GM23338 (cell line): ENCODE data around the gene ITPR3. TPM values are rescaled to one million over a fixed set of nuclear protein-coding genes. Genes with fewer than 3 reads are reported as not detected.

Experiments used
- ATAC-seq: fragments of 200-7000 bp; cut with Tn5 transposase; 3 replicates; pipeline ENCODE4 v1.9.1; 2020
- DNase-seq: peaks from one replicate; pipeline ENCODE4 v3.0.0-alpha.2; 2015; ENCODE audit warnings: low spot score
- H2AFZ ChIP-seq: fragments of 200-600 bp; sonication (generic); 2 replicates; pipeline ENCODE4 v1.8.0; 2016; ENCODE audit warnings: antibody characterized with exemption, mild to moderate bottlenecking, moderate library complexity
- H3F3A ChIP-seq: fragments of 200-600 bp; sonication (generic); replicated peaks from 2 replicates; pipeline ENCODE4 v1.8.0; 2017; ENCODE audit warnings: antibody characterized with exemption, mixed run types, low read depth
- H3K27ac ChIP-seq: fragments of 200-600 bp; sonication (generic); 2 replicates; pipeline ENCODE4 v1.6.1; 2016; ENCODE audit warnings: low read depth
- H3K27me3 ChIP-seq: fragments of 200-600 bp; sonication (generic); 2 replicates; pipeline ENCODE4 v1.8.0; 2016; ENCODE audit warnings: mild to moderate bottlenecking, mixed run types, moderate library complexity; ENCODE audit not compliant: insufficient read depth
- H3K36me3 ChIP-seq: fragments of 200-600 bp; sonication (generic); 2 replicates; pipeline ENCODE4 v1.8.0; 2016; ENCODE audit warnings: mild to moderate bottlenecking; ENCODE audit not compliant: insufficient read depth
- H3K4me1 ChIP-seq: fragments of 200-600 bp; sonication (generic); 2 replicates; pipeline ENCODE4 v1.8.0; 2016; ENCODE audit warnings: mild to moderate bottlenecking, moderate library complexity; ENCODE audit not compliant: insufficient read depth
- H3K4me2 ChIP-seq: fragments of 200-600 bp; sonication (generic); 2 replicates; pipeline ENCODE4 v1.7.1; 2017; ENCODE audit warnings: mixed run types
- H3K4me3 ChIP-seq: fragments of 200-600 bp; sonication (generic); 2 replicates; pipeline ENCODE4 v1.6.1; 2016; ENCODE audit warnings: mixed run types
- H3K79me2 ChIP-seq: fragments of 200-600 bp; sonication (generic); replicated peaks from 2 replicates; pipeline ENCODE4 v1.8.0; 2017; ENCODE audit warnings: mild to moderate bottlenecking; ENCODE audit not compliant: insufficient read depth
- H3K9me2 ChIP-seq: fragments of 200-600 bp; sonication (generic); 2 replicates; pipeline ENCODE4 v1.8.0; 2017; ENCODE audit not compliant: insufficient read depth
- H4K20me1 ChIP-seq: fragments of 200-600 bp; sonication (generic); replicated peaks from 2 replicates; pipeline ENCODE4 v1.8.0; 2017; ENCODE audit warnings: mild to moderate bottlenecking; ENCODE audit not compliant: insufficient read depth
- H3K27ac Mint-ChIP-seq: 2 replicates; pipeline ENCODE4 v1.8.0; 2020; ENCODE audit warnings: inconsistent platforms, mild to moderate bottlenecking, moderate library complexity, mixed read lengths
- H3K27me3 Mint-ChIP-seq: 3 replicates; pipeline ENCODE4 v1.8.0; 2022; ENCODE audit warnings: low read depth, mild to moderate bottlenecking, moderate library complexity, mixed read lengths, inconsistent platforms; ENCODE audit not compliant: insufficient read depth, poor library complexity
- H3K36me3 Mint-ChIP-seq: 3 replicates; pipeline ENCODE4 v1.8.0; 2021; ENCODE audit warnings: low read depth, mild to moderate bottlenecking, inconsistent platforms, moderate library complexity, mixed read lengths
- H3K4me1 Mint-ChIP-seq: 3 replicates; pipeline ENCODE4 v1.8.0; 2020; ENCODE audit warnings: mild to moderate bottlenecking, inconsistent platforms, mixed read lengths
- H3K4me3 Mint-ChIP-seq: 3 replicates; pipeline ENCODE4 v1.8.0; 2021; ENCODE audit warnings: moderate library complexity, mild to moderate bottlenecking, inconsistent platforms, mixed read lengths
- H3K9me3 Mint-ChIP-seq: 3 replicates; pipeline ENCODE4 v1.8.0; 2020; ENCODE audit warnings: moderate library complexity, mild to moderate bottlenecking, inconsistent platforms, mixed read lengths
- CTCF ChIP-seq, 2 experiments: fragments of 200-600 bp in 1 of 2; sonication (generic) in 1 of 2; conservative IDR thresholded peaks; 2 replicates each; pipeline versions ENCODE4 v1.5.1 to v1.6.1; 2016 to 2017; ENCODE audit warnings: antibody characterized with exemption in 2 of 2, low read depth in 2 of 2, mild to moderate bottlenecking in 2 of 2, moderate library complexity in 1 of 2
- ETS1 ChIP-seq: IDR thresholded peaks from 2 replicates; pipeline ENCODE4 v1.6.1; 2016; ENCODE audit warnings: antibody characterized with exemption
- EZH2 ChIP-seq: fragments of 200-600 bp; sonication (generic); IDR thresholded peaks from one replicate; pipeline ENCODE4 v1.8.0; 2017; ENCODE audit warnings: antibody characterized with exemption, mild to moderate bottlenecking, low read depth; ENCODE audit not compliant: unreplicated experiment
- EZH2phosphoT487 ChIP-seq: fragments of 200-600 bp; sonication (generic); IDR thresholded peaks from one replicate; pipeline ENCODE4 v1.8.1; 2018; ENCODE audit warnings: antibody characterized with exemption; ENCODE audit not compliant: unreplicated experiment
- JUNB ChIP-seq: IDR thresholded peaks from one replicate; pipeline ENCODE4 v1.6.1; 2016; ENCODE audit warnings: antibody characterized with exemption; ENCODE audit not compliant: unreplicated experiment
- NANOG ChIP-seq: IDR thresholded peaks from 2 replicates; pipeline ENCODE4 v1.6.1; 2016; ENCODE audit warnings: antibody characterized with exemption, borderline replicate concordance
- POLR2AphosphoS5 ChIP-seq: IDR thresholded peaks from 2 replicates; pipeline ENCODE4 v1.6.1; 2016; ENCODE audit warnings: antibody characterized with exemption, low read depth
- REST ChIP-seq: IDR thresholded peaks from one replicate; pipeline ENCODE4 v1.6.1; 2018; ENCODE audit warnings: antibody characterized with exemption; ENCODE audit not compliant: unreplicated experiment
- STAT1 ChIP-seq: IDR thresholded peaks from one replicate; pipeline ENCODE4 v1.6.1; 2016; ENCODE audit warnings: antibody characterized with exemption; ENCODE audit not compliant: unreplicated experiment
- ZNF114 ChIP-seq: fragments of 250-450 bp; sonication (Bioruptor Pico); IDR thresholded peaks from 2 replicates; pipeline ENCODE4 v1.5.0; 2020; ENCODE audit warnings: mild to moderate bottlenecking, moderate library complexity
- ZNF331 ChIP-seq: fragments of 250-450 bp; sonication (Bioruptor Pico); IDR thresholded peaks from 2 replicates; pipeline ENCODE4 v1.5.0; 2020; ENCODE audit warnings: low read depth, mild to moderate bottlenecking, moderate library complexity
- ZNF462 ChIP-seq: fragments of 250-450 bp; sonication (Bioruptor Pico); IDR thresholded peaks from 2 replicates; pipeline ENCODE4 v1.5.0; 2020; ENCODE audit warnings: mild to moderate bottlenecking, moderate library complexity
- polyA plus RNA-seq: library from polyadenylated mRNA; unstranded; fragments of >200 nt; fragmentation: Nextera tagmentation; extraction: Ambion mirVana; gene quantifications from 2 replicates; pipeline ENCODE4 v1.2.1, GENCODE V29; 2016
- total RNA-seq: library from RNA; depleted of rRNA; stranded (reverse); fragments of >200 nt; shearing (Covaris generic); gene quantifications from 2 replicates; pipeline ENCODE4 v1.2.3, GENCODE V29; 2014

ITPR3 gene
- total and polyA plus RNA-seq, 2 experiments from 2014 or later: 7.3 to 31.9 TPM

DNA sequence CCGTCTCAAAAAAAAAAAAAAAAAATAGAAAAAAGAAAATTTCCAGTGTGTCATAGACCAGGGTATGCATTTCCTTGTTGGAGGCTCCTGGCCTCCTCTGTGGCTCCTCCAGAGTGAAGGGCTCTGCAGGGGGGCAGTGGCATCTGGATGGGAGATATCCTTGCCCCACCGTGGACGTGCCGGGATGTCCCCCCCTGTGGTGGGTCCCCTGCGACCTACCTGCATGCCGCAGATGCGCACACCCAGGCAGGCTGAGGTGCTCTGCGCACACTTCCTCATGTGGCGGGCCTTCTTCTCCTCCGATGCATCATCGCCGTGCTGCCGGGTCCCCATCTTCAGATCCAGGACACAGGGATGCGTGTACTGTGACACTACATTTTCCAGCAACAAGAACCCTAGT, 104.1 kb downstream of the ITPR3 start (continued):
- TF ChIP-seq ETS1 (no peak), CTCF (conservative IDR thresholded peaks at IDR 0.05; ENCODE audit: low read depth in 2 of 2) (no peak), EZH2phosphoT487 (no peak), ZNF114 (CRISPR knock-in tag) (no peak), NANOG (no peak), ZNF331 (CRISPR knock-in tag) (no peak)

GRCh38 chr6:33725891-33726673, 105.0 kb downstream of the ITPR3 start:
- Mint-ChIP-seq H3K27me3 (peaks cover 10% of the 10 kb centered on the region), H3K9me3 (no peaks in the 10 kb centered on the region), H3K4me3 (no peak overlapping the region), H3K27ac (no peak overlapping the region), H3K4me1 (peaks cover 24% of the 10 kb centered on the region), H3K36me3 (no peaks in the 10 kb centered on the region)
- no peak overlapping the region for H3K27ac ChIP-seq
- no peaks in the 10 kb centered on the region for H3K79me2 ChIP-seq
- DNase-seq (no peak), ATAC-seq (no peak)
- no peaks in the 10 kb centered on the region for H3K36me3 ChIP-seq
- no peaks in the 10 kb centered on the region for H3K9me2 ChIP-seq
- no peaks in the 10 kb centered on the region for H3F3A ChIP-seq
- H3K4me2 ChIP-seq: no peak overlapping the region
- H4K20me1 ChIP-seq: no peaks in the 10 kb centered on the region
- no peaks in the 10 kb centered on the region for H3K4me1 ChIP-seq
- no peak overlapping the region for H3K4me3 ChIP-seq
- H3K27me3 ChIP-seq: no peaks in the 10 kb centered on the region
- no peak overlapping the region for H2AFZ ChIP-seq
- no peak for TF ChIP-seq ZNF462 (CRISPR knock-in tag)
- no peak for TF ChIP-seq EZH2
- no peak for TF ChIP-seq POLR2AphosphoS5
- no peak for TF ChIP-seq REST
- TF ChIP-seq ZNF331 (CRISPR knock-in tag): no peak
- TF ChIP-seq NANOG: no peak
- no peak for TF ChIP-seq JUNB
- TF ChIP-seq STAT1: no peak
- TF ChIP-seq EZH2phosphoT487: no peak
